A549 (cell line): ENCODE data around the gene REPS1. TPM values are rescaled to one million over a fixed set of nuclear protein-coding genes. Genes with fewer than 3 reads are reported as not detected.

Experiments
- ATAC-seq, 2 experiments: fragments of 200-7000 bp in 1 of 2; fragments of >200 bp in 1 of 2; cut with Nextera tagmentation in 1 of 2; cut with Tn5 transposase in 1 of 2; 3 replicates each; pipeline versions ENCODE4 v1.8.0 to v1.9.1; 2018 to 2020; ENCODE audit warnings: mild to moderate bottlenecking in 1 of 2, moderate library complexity in 1 of 2
- CTCF ChIA-PET: fragments of 300-600 bp; sonication (Branson Sonifier 250); formaldehyde crosslinking; extraction: SDS; loops from one replicate; lab custom pipeline; 2021; ENCODE audit warnings: antibody characterized with exemption, inconsistent platforms; lab: Yijun Ruan, JAX
- POLR2A ChIA-PET: fragments of 350-600 bp; formaldehyde crosslinking; extraction: SDS; loops from one replicate; lab custom pipeline; 2021; ENCODE audit warnings: antibody characterized with exemption, inconsistent platforms; lab: Yijun Ruan, JAX
- DNase-seq, 2 experiments: peaks; one replicate each; pipeline versions ENCODE4 v3.0.0 to v3.0.0-alpha.2; 2011 to 2016; ENCODE audit warnings: low read depth in 1 of 2, low spot score in 1 of 2
- FAIRE-seq: peaks from 2 replicates; lab custom pipeline; 2011; peaks lifted over from hg19 to GRCh38; lab: Jason Lieb, UNC
- H3K27ac ChIP-seq, 2 experiments: fragments of >200 bp; sonication (Bioruptor Twin); formaldehyde crosslinking; 3 replicates each; pipeline ENCODE4 v1.5.1; 2016 to 2017
- H3K4me1 ChIP-seq: fragments of >200 bp; sonication (Bioruptor Twin); formaldehyde crosslinking; 3 replicates; pipeline ENCODE4 v1.6.1; 2016
- H3K4me2 ChIP-seq: fragments of >200 bp; sonication (Bioruptor Twin); formaldehyde crosslinking; 3 replicates; pipeline ENCODE4 v1.6.1; 2016
- H3K4me3 ChIP-seq: fragments of >200 bp; sonication (Bioruptor Twin); formaldehyde crosslinking; 3 replicates; pipeline ENCODE4 v1.5.1; 2016
- H3K9me3 ChIP-seq: fragments of >200 bp; sonication (Bioruptor Twin); formaldehyde crosslinking; 3 replicates; pipeline ENCODE4 v1.6.1; 2016
- CHD4 ChIP-seq: fragments of 200-600 bp; sonication (generic); IDR thresholded peaks from 2 replicates; pipeline ENCODE4 v1.6.1; 2016; ENCODE audit warnings: antibody characterized with exemption, mild to moderate bottlenecking, borderline replicate concordance
- E2F6 ChIP-seq: IDR thresholded peaks from 2 replicates; pipeline ENCODE4 v1.6.1; 2012; ENCODE audit warnings: low read depth, borderline replicate concordance
- EHF ChIP-seq: fragments of 250-450 bp; sonication (Bioruptor Pico); IDR thresholded peaks from 2 replicates; pipeline ENCODE4 v1.5.0; 2020; ENCODE audit warnings: mild to moderate bottlenecking
- ELK1 ChIP-seq: fragments of 150-350 bp; IDR thresholded peaks from 2 replicates; pipeline ENCODE4 v1.6.1; 2014; ENCODE audit warnings: low read depth, mild to moderate bottlenecking, low read length
- EP300 ChIP-seq, 2 experiments: fragments of >200 bp; sonication (Bioruptor Twin); formaldehyde crosslinking; IDR thresholded peaks; 2 replicates in 1 of 2; 3 replicates in 1 of 2; pipeline ENCODE4 v1.6.1; 2016 to 2017
- FOSL2 ChIP-seq, 2 experiments: fragments of 450-650 bp in 1 of 2; fragments of >200 bp in 1 of 2; sonication (Bioruptor Twin) in 1 of 2; formaldehyde crosslinking; IDR thresholded peaks; 2 replicates each; pipeline versions ENCODE4 v1.5.0 to v1.6.1; 2016 to 2020; ENCODE audit warnings: mild to moderate bottlenecking in 1 of 2, moderate library complexity in 1 of 2
- FOXS1 ChIP-seq: fragments of 250-450 bp; sonication (Bioruptor Pico); IDR thresholded peaks from 2 replicates; pipeline ENCODE4 v1.5.0; 2020; ENCODE audit warnings: mild to moderate bottlenecking, moderate library complexity
- HDAC2 ChIP-seq: fragments of 200-600 bp; sonication (generic); IDR thresholded peaks from 2 replicates; pipeline ENCODE4 v1.6.1; 2016
- HOXA7 ChIP-seq: fragments of 250-450 bp; sonication (Bioruptor Pico); IDR thresholded peaks from 2 replicates; pipeline ENCODE4 v1.5.0; 2020; ENCODE audit warnings: mild to moderate bottlenecking, moderate library complexity
- HOXB13 ChIP-seq: fragments of 250-450 bp; sonication (Bioruptor Pico); IDR thresholded peaks from 2 replicates; pipeline ENCODE4 v1.5.0; 2020; ENCODE audit warnings: low read depth, mild to moderate bottlenecking, moderate library complexity
- JUN ChIP-seq, 2 experiments: fragments of >200 bp; sonication (Bioruptor Twin); formaldehyde crosslinking; IDR thresholded peaks; 2 replicates in 1 of 2; 3 replicates in 1 of 2; pipeline ENCODE4 v1.6.1; 2016 to 2017
- KDM1A ChIP-seq: fragments of 200-600 bp; sonication (generic); IDR thresholded peaks from 2 replicates; pipeline ENCODE4 v1.6.1; 2016; ENCODE audit warnings: low read depth, mild to moderate bottlenecking
- KDM5A ChIP-seq: fragments of 200-600 bp; sonication (generic); IDR thresholded peaks from 2 replicates; pipeline ENCODE4 v1.6.1; 2016; ENCODE audit warnings: antibody characterized with exemption, mild to moderate bottlenecking
- MAFK ChIP-seq: fragments of 450-650 bp; IDR thresholded peaks from 2 replicates; pipeline ENCODE4 v1.6.1; 2014; ENCODE audit not compliant: partially characterized antibody
- NFE2L2 ChIP-seq: fragments of 150-350 bp; conservative IDR thresholded peaks from 2 replicates; pipeline ENCODE4 v1.6.1; 2014; ENCODE audit warnings: low read length
- NPAS2 ChIP-seq: fragments of 250-450 bp; sonication (Bioruptor Pico); IDR thresholded peaks from 2 replicates; pipeline ENCODE4 v1.8.0; 2022; ENCODE audit warnings: mild to moderate bottlenecking, moderate library complexity, borderline replicate concordance
- RAD21 ChIP-seq, 2 experiments: fragments of >200 bp in 1 of 2; sonication (Bioruptor Twin) in 1 of 2; formaldehyde crosslinking in 1 of 2; IDR thresholded peaks in 1 of 2; conservative IDR thresholded peaks in 1 of 2; 2 replicates in 1 of 2; 3 replicates in 1 of 2; pipeline ENCODE4 v1.6.1; 2012 to 2018; ENCODE audit warnings: inconsistent platforms in 1 of 2
- RCOR1 ChIP-seq: fragments of 150-350 bp; IDR thresholded peaks from 2 replicates; pipeline ENCODE4 v1.6.1; 2014; ENCODE audit warnings: antibody characterized with exemption, low read length, low read depth
- RFX5 ChIP-seq: fragments of 450-650 bp; IDR thresholded peaks from 2 replicates; pipeline ENCODE4 v1.7.1; 2014; ENCODE audit warnings: antibody characterized with exemption, mild to moderate bottlenecking, moderate library complexity
- RNF2 ChIP-seq: fragments of 200-600 bp; sonication (generic); IDR thresholded peaks from 2 replicates; pipeline ENCODE4 v1.6.1; 2016; ENCODE audit warnings: low read depth, mild to moderate bottlenecking, antibody characterized with exemption, moderate library complexity, borderline replicate concordance
- SMC3 ChIP-seq: fragments of >200 bp; sonication (Bioruptor Twin); formaldehyde crosslinking; IDR thresholded peaks from 3 replicates; pipeline ENCODE4 v1.6.1; 2018; ENCODE audit warnings: inconsistent platforms
- TFCP2L1 ChIP-seq: fragments of 250-450 bp; sonication (Bioruptor Pico); IDR thresholded peaks from 2 replicates; pipeline ENCODE4 v1.5.0; 2021; ENCODE audit warnings: mild to moderate bottlenecking
- TP53 ChIP-seq: fragments of 250-450 bp; sonication (Bioruptor Pico); IDR thresholded peaks from 2 replicates; pipeline ENCODE4 v1.5.0; 2021; ENCODE audit warnings: mild to moderate bottlenecking, moderate library complexity
- ZC3H11A ChIP-seq: fragments of 450-650 bp; IDR thresholded peaks from 2 replicates; pipeline ENCODE4 v1.6.1; 2014; ENCODE audit warnings: antibody characterized with exemption, mild to moderate bottlenecking
- ZFP36 ChIP-seq: fragments of 450-650 bp; IDR thresholded peaks from 2 replicates; pipeline ENCODE4 v1.6.1; 2014; ENCODE audit warnings: borderline replicate concordance; ENCODE audit not compliant: partially characterized antibody
- WGBS: methylation state at CpG from one replicate; pipeline ENCODE4 v1.1.6; 2017; ENCODE audit errors: missing lambda C conversion rate; 5-methylcytosine and 5-hydroxymethylcytosine counted together
- polyA plus RNA-seq, 4 experiments: library from polyadenylated mRNA; depleted of rRNA in 3 of 4; stranded (reverse); fragments of >200 nt; fragmentation: RNase III in 1 of 4; extraction: RNeasy Plus Mini Kit Qiagen cat#74134 plus additional on column Dnase treatment in 1 of 4; gene quantifications; 2 replicates in 3 of 4; 3 replicates in 1 of 4; pipeline ENCODE4 v1.2.3, GENCODE V29; 2011 to 2017
- TF ChIP-seq, protein P1 (sequence below): IDR thresholded peaks from 2 replicates; pipeline ENCODE4 v1.6.1; 2012
- TF ChIP-seq, protein P2 (sequence below): fragments of >200 bp; sonication (Bioruptor Twin); formaldehyde crosslinking; IDR thresholded peaks from 3 replicates; pipeline ENCODE4 v1.5.1; 2016

Gene REPS1
- polyA plus RNA-seq, 2 of the 4 experiments (the other 2 are of a cell fraction) = 16.3 to 36.4 TPM

- H3K27ac ChIP-seq = peak overlapping the region; percentile 92 to 99
- ATAC-seq (peak; percentile 36 to 55; a peak in 5 of 6 replicates), FAIRE-seq (no peak), DNase-seq (peak in 1 of 2 experiments; percentile 23)
- CTCF ChIA-PET = interaction anchor here (0.7 to 5.6 kb wide), 14 partner anchors 8 to 872 kb away, joined by 3 to 33 read pairs (median 4); no protein-coding TSS in a partner anchor
- POLR2A ChIA-PET = no interaction called here
- TF ChIP-seq EHF (CRISPR knock-in tag) = no peak
- TF ChIP-seq MAFK = peak; percentile 19
- peaks cover 34% of the 10 kb centered on the region; the same call in 2 of the 3 replicates for H3K4me1 ChIP-seq
- H3K9me3 ChIP-seq = no peaks in the 10 kb centered on the region
- H3K4me2 ChIP-seq = peak overlapping the region; percentile 86
- WGBS = 16% methylated on average over 10 of the region's 11 CpGs
- peak overlapping the region; percentile 96 for H3K4me3 ChIP-seq
These were observed 399 bp upstream of the REPS1 start for GRCh38 chr6:138988469-138988834.

DNA sequence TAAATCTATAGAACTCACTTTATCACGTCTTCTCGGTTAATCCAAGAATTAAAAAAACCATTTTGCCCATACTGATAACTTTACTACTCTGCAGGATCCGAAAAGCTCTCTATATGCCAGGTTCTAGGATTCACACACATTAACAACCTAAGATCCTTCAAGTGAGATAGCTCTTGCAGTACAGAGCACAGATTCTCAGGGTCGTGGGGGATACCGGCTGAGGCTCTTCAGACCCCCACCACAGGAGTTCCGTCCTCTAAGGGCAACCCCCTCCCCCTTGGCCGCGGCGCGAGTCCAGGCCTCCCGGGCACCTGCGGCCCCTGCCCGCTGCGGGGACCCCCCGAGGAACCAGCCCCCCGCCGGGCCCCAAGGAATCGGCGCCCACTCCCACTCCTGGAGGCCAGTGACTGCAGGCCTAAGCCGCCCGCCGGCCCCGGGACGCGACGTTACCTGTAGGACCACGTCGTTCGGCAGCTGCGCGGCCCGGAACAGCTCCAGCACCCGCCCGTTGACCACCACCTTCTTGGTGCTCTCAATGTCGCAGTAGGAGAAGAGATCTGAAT is 892 bp downstream of the REPS1 start:
- peak overlapping the region; percentile 92 to 99 for H3K27ac ChIP-seq
- ATAC-seq = no peak; a peak in 2 of 6 replicates
- FAIRE-seq = no peak
- CTCF ChIA-PET = interaction anchor here (0.8 to 5.6 kb wide), 4 partner anchors 12 to 172 kb away, joined by 3 to 33 read pairs (median 10); no protein-coding TSS in a partner anchor
- no peak for TF ChIP-seq RNF2
- TF ChIP-seq FOSL2 (IDR thresholded peaks at IDR 0.05) = no peak
- TF ChIP-seq FOSL2 (CRISPR knock-in tag; IDR thresholded peaks at IDR 0.05) = no peak
- no peak for TF ChIP-seq NFE2L2
- TF ChIP-seq SMC3 = no peak
- TF ChIP-seq JUN (IDR thresholded peaks at IDR 0.05) = no peak
- no peak for TF ChIP-seq CHD4
- no peak for TF ChIP-seq NPAS2 (CRISPR knock-in tag)
- TF ChIP-seq KDM5A = no peak
- no peak for TF ChIP-seq RFX5
- no peak for TF ChIP-seq TFCP2L1 (CRISPR knock-in tag)
- TF ChIP-seq ZC3H11A = no peak
- TF ChIP-seq RCOR1 = no peak
- TF ChIP-seq HDAC2 = no peak
- no peak for TF ChIP-seq RAD21 (conservative IDR thresholded peaks at IDR 0.05 in 1 of 2, IDR thresholded peaks at IDR 0.05 in 1 of 2)
- no peak for TF ChIP-seq ZFP36
- TF ChIP-seq EP300 (IDR thresholded peaks at IDR 0.05) = no peak
- no peak for TF ChIP-seq HOXA7 (CRISPR knock-in tag)
- no peak for TF ChIP-seq KDM1A
- no peak for TF ChIP-seq EHF (CRISPR knock-in tag)
- peaks cover 35% of the 10 kb centered on the region; the same call in 2 of the 3 replicates for H3K4me1 ChIP-seq
- 11% methylated on average over 4 of the region's 35 CpGs for WGBS
- H3K4me2 ChIP-seq = peak overlapping the region; percentile 94
- POLR2A ChIA-PET = no interaction called here
- H3K9me3 ChIP-seq = no peaks in the 10 kb centered on the region
- H3K4me3 ChIP-seq = peak overlapping the region; percentile 96
- DNase-seq = no peak

GRCh38 chr6:138986578-138986977 is 1.5 kb downstream of the REPS1 start:
- ChIA-PET POLR2A (no interaction called here), CTCF (interaction anchor here (0.6 to 5.6 kb wide), 3 partner anchors 18 to 172 kb away, joined by 3 to 33 read pairs (median 3); no protein-coding TSS in a partner anchor)
- no peak for ATAC-seq
- peaks cover 35% of the 10 kb centered on the region; the same call in 2 of the 3 replicates for H3K4me1 ChIP-seq
- no peaks in the 10 kb centered on the region for H3K9me3 ChIP-seq
- WGBS = 18% methylated on average over 3 of the region's 3 CpGs
- peak overlapping the region; percentile 92 to 99; a peak in 4 of 6 replicates for H3K27ac ChIP-seq
- no peak for FAIRE-seq
- H3K4me3 ChIP-seq = peak overlapping the region; percentile 96
- no peak for DNase-seq
- H3K4me2 ChIP-seq = peak overlapping the region; percentile 94
- TF ChIP-seq, protein P1, sequence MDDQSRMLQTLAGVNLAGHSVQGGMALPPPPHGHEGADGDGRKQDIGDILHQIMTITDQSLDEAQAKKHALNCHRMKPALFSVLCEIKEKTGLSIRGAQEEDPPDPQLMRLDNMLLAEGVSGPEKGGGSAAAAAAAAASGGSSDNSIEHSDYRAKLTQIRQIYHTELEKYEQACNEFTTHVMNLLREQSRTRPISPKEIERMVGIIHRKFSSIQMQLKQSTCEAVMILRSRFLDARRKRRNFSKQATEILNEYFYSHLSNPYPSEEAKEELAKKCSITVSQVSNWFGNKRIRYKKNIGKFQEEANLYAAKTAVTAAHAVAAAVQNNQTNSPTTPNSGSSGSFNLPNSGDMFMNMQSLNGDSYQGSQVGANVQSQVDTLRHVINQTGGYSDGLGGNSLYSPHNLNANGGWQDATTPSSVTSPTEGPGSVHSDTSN = no peak
- TF ChIP-seq ELK1 (no peak), NFE2L2 (no peak), HOXB13 (no peak), TP53 (CRISPR knock-in tag) (no peak), E2F6 (no peak), JUN (IDR thresholded peaks at IDR 0.05) (no peak), FOXS1 (CRISPR knock-in tag) (no peak)
- TF ChIP-seq, protein P2, sequence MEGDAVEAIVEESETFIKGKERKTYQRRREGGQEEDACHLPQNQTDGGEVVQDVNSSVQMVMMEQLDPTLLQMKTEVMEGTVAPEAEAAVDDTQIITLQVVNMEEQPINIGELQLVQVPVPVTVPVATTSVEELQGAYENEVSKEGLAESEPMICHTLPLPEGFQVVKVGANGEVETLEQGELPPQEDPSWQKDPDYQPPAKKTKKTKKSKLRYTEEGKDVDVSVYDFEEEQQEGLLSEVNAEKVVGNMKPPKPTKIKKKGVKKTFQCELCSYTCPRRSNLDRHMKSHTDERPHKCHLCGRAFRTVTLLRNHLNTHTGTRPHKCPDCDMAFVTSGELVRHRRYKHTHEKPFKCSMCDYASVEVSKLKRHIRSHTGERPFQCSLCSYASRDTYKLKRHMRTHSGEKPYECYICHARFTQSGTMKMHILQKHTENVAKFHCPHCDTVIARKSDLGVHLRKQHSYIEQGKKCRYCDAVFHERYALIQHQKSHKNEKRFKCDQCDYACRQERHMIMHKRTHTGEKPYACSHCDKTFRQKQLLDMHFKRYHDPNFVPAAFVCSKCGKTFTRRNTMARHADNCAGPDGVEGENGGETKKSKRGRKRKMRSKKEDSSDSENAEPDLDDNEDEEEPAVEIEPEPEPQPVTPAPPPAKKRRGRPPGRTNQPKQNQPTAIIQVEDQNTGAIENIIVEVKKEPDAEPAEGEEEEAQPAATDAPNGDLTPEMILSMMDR = no peak
